Loucy (cell line): Measurements from ENCODE around the gene TMCO2.

ENCODE experiments used
- EZH2phosphoT487 ChIP-seq: fragments of 200-600 bp; IDR thresholded peaks from 2 replicates; pipeline ENCODE4 v1.6.1; 2018; ENCODE audit warnings: antibody characterized with exemption, mild to moderate bottlenecking, moderate library complexity, borderline replicate concordance
- TF ChIP-seq, protein P1 (sequence below): fragments of 200-600 bp; sonication (generic); conservative IDR thresholded peaks from 2 replicates; pipeline ENCODE4 v1.5.1; 2014; ENCODE audit warnings: mild to moderate bottlenecking, antibody characterized with exemption, low read length

DNA sequence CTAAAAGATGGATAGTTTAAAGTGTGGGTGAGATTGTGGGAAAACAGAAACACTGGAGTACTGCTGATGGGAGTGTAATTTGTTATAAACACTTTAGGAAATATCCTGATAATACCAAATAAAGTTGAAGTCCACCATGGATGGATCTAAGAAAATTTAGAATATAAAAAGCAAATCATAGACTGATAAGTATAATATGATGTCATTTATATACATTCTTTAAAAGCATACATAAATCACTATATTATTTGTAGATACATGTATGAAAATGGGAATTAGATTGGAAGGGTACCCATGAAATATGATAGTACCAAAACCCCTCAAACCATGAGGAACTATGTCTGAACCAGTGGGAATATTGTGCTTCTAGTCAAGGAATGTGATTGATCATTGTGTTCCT lies 18.2 kb downstream of the TMCO2 start:
- TF ChIP-seq, protein P1, sequence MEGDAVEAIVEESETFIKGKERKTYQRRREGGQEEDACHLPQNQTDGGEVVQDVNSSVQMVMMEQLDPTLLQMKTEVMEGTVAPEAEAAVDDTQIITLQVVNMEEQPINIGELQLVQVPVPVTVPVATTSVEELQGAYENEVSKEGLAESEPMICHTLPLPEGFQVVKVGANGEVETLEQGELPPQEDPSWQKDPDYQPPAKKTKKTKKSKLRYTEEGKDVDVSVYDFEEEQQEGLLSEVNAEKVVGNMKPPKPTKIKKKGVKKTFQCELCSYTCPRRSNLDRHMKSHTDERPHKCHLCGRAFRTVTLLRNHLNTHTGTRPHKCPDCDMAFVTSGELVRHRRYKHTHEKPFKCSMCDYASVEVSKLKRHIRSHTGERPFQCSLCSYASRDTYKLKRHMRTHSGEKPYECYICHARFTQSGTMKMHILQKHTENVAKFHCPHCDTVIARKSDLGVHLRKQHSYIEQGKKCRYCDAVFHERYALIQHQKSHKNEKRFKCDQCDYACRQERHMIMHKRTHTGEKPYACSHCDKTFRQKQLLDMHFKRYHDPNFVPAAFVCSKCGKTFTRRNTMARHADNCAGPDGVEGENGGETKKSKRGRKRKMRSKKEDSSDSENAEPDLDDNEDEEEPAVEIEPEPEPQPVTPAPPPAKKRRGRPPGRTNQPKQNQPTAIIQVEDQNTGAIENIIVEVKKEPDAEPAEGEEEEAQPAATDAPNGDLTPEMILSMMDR = no peak
- no peak for TF ChIP-seq EZH2phosphoT487
